Measurements from ENCODE around the gene PALM2AKAP2. TPM values are rescaled to one million over a fixed set of nuclear protein-coding genes. Genes with fewer than 3 reads are reported as not detected.

The PALM2AKAP2 gene
- total RNA-seq, 2 donors from 2014 or later, result not detected

- H3K4me3 Mint-ChIP-seq, result no peak overlapping the region
- H3K36me3 Mint-ChIP-seq, result no peaks in the 10 kb centered on the region
- H3K27ac Mint-ChIP-seq, result no peak overlapping the region
- no peaks in the 10 kb centered on the region for H3K4me1 Mint-ChIP-seq (ENCODE audit: low read depth in 2 of 2)
- ATAC-seq, result no peak
- peaks cover 5 to 10% of the 10 kb centered on the region in 2 donors for H3K27me3 Mint-ChIP-seq
- DNase-seq (ENCODE audit: low spot score), result no peak
- no peaks in the 10 kb centered on the region for H3K9me3 Mint-ChIP-seq
Measured at GRCh38 chr9:109799792-109800191, 19.8 kb downstream of the PALM2AKAP2 start.

DNA sequence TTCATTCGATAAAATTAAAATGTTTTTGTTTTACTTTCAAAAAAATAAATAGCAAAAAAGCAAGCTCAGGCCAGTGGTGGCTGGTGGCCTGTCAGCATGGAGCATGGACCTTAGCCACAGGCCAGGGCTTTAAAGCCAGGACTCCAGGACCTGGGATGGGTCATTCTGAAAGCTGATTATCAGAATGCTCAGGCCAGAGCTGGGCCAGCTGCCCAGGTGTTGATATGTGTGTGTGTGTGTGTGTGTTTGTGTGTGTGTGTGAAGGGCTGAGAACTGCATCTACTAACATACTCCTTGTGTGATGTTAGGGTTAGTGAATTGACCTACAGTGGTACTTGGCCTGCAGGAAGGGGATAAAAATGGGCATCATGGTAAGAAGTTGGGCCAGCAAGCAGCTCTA is 21.5 kb downstream of the PALM2AKAP2 start:
- no peak for ATAC-seq
- Mint-ChIP-seq H3K9me3 (no peaks in the 10 kb centered on the region), H3K4me1 (ENCODE audit: low read depth in 2 of 2) (no peaks in the 10 kb centered on the region), H3K27me3 (peaks cover 6 to 13% of the 10 kb centered on the region in 2 donors), H3K27ac (no peak overlapping the region), H3K4me3 (no peak overlapping the region), H3K36me3 (no peaks in the 10 kb centered on the region)
- no peak for DNase-seq (ENCODE audit: low spot score)

DNA sequence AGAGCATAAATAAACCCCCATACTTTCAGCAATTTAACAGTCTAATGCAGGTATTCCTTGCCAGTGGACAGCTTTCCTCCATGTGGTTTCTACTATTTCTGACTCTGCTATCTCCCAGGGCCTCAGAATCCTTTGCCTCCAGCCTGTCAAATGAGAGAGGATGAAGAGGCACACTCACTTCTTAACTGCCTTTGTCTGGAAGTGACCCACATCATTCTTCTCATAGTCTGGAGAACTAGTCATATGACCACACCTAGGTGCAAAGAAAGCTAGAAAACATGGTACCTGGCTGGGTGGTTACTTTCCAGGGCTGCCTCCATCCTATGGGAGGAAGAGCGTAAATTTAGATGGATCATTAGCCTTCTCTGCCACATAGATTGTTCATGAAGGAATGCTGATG is 22.5 kb downstream of the PALM2AKAP2 start:
- H3K4me3 Mint-ChIP-seq, result no peak overlapping the region
- no peaks in the 10 kb centered on the region for H3K36me3 Mint-ChIP-seq
- ATAC-seq, result no peak
- H3K9me3 Mint-ChIP-seq, result no peaks in the 10 kb centered on the region
- no peak overlapping the region for H3K27ac Mint-ChIP-seq
- H3K27me3 Mint-ChIP-seq, result peaks cover 12 to 21% of the 10 kb centered on the region in 2 donors
- no peaks in the 10 kb centered on the region for H3K4me1 Mint-ChIP-seq (ENCODE audit: low read depth in 2 of 2)
- DNase-seq (ENCODE audit: low spot score), result no peak

DNA sequence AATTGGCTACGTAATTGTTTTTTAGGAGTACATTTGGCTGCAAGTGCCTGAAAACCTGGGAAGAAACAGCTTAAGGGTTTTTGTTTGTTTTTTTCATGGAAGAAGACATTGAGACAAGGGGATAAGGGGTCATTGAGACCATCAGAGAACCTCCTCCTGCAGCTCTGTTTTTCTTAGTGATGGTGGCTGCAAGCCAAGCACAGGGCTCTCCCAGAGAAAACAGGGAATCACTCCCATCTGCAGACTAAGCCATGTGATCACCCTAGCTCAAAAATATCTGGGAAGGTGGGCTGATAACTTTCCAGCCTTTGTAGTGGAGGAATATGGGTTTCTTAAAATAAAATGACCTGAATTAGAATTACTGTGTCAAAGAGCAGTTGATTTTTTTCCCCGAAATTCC is 25.1 kb downstream of the PALM2AKAP2 start:
- Mint-ChIP-seq H3K27me3 (peaks cover 13 to 31% of the 10 kb centered on the region in 2 donors), H3K27ac (no peak overlapping the region), H3K9me3 (peaks cover 5% of the 10 kb centered on the region), H3K36me3 (no peaks in the 10 kb centered on the region), H3K4me3 (no peak overlapping the region), H3K4me1 (ENCODE audit: low read depth in 2 of 2) (no peaks in the 10 kb centered on the region)
- DNase-seq (ENCODE audit: low spot score), result no peak
- no peak for ATAC-seq

GRCh38 chr9:109806506-109807115 is 26.6 kb downstream of the PALM2AKAP2 start:
- Mint-ChIP-seq H3K4me3 (no peak overlapping the region), H3K4me1 (ENCODE audit: low read depth in 2 of 2) (peaks cover 0 to 4% of the 10 kb centered on the region in 2 donors), H3K36me3 (no peaks in the 10 kb centered on the region), H3K27ac (no peak overlapping the region), H3K9me3 (peaks cover 11% of the 10 kb centered on the region), H3K27me3 (peaks cover 18 to 33% of the 10 kb centered on the region in 2 donors)
- ATAC-seq, result no peak
- no peak for DNase-seq (ENCODE audit: low spot score)

DNA sequence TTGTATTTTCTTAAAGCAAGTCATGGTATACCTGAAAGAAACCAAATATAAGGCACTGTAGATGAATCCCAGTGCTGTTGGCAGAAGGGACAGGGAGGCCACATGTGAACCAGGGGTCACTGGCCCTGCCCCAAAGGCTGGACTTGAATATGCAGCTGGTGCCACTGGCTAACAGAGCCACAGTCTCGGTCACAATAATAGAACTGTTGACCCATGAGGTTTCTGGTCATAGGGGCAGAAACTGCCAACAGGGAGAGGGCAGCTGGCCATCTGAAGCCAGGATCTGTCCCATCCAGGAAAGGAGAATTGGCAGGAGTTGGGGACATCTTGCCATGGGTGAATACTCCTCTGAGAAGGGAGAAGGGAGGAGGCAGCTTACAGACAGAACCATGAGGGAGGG is 31.9 kb downstream of the PALM2AKAP2 start:
- Mint-ChIP-seq H3K27me3 (peaks cover 13 to 26% of the 10 kb centered on the region in 2 donors), H3K4me3 (no peak overlapping the region), H3K9me3 (peaks cover 11% of the 10 kb centered on the region), H3K36me3 (no peaks in the 10 kb centered on the region), H3K27ac (no peak overlapping the region), H3K4me1 (ENCODE audit: low read depth in 2 of 2) (peaks cover 5 to 6% of the 10 kb centered on the region in 2 donors)
- DNase-seq (ENCODE audit: low spot score), result no peak
- no peak for ATAC-seq

DNA sequence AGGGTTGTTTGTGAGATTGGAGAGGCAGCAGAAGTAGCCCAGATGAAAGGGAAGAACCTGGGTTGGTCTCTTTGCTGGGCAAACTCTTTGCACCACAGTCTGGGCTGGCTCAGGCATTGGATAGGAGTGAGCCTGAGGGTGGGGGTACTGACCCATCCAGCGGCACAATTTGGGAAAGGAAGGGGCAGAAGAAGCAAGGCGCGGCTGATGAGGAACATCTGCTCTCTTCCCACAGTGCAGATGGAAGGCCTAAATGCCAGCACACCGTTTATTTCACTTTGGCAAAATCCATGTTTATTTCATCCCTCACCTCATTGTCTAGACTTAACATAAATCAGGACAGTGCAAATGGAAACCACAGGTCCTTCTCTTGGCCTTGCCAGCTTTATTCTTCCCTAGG is 32.3 kb downstream of the PALM2AKAP2 start:
- no peak overlapping the region for H3K4me3 Mint-ChIP-seq
- ATAC-seq, result no peak
- peaks cover 11 to 22% of the 10 kb centered on the region in 2 donors for H3K27me3 Mint-ChIP-seq
- H3K9me3 Mint-ChIP-seq, result peaks cover 11% of the 10 kb centered on the region
- no peak overlapping the region for H3K27ac Mint-ChIP-seq
- no peak for DNase-seq (ENCODE audit: low spot score)
- H3K36me3 Mint-ChIP-seq, result no peaks in the 10 kb centered on the region
- peaks cover 5 to 6% of the 10 kb centered on the region in 2 donors for H3K4me1 Mint-ChIP-seq (ENCODE audit: low read depth in 2 of 2)

DNA sequence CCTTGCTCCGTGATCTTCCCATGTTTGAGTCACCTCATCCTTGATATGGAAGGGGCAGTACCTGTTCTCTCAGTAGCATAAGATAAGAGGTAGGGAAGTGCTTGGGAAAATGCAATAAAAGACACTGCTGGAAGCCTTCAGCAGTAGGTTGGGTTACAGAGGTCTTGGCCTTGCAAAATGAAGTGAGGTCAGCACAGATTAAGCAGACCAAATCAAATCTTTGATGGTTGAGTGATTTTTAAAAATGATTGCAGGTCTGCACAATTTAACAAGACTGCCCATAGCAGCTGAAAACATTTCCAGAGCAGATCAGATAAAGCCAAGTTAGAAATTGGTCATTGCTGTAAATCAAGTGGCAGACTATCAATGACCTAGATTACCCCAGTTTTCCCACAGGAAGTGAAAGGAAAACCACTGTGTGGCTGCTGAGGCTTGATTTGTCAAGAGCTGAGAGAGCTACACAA is 32.9 kb downstream of the PALM2AKAP2 start:
- peaks cover 11 to 24% of the 10 kb centered on the region in 2 donors for H3K27me3 Mint-ChIP-seq
- H3K4me1 Mint-ChIP-seq (ENCODE audit: low read depth in 2 of 2), result peaks cover 5 to 6% of the 10 kb centered on the region in 2 donors
- no peak overlapping the region for H3K4me3 Mint-ChIP-seq
- H3K9me3 Mint-ChIP-seq, result peaks cover 10% of the 10 kb centered on the region
- ATAC-seq (no peak), DNase-seq (ENCODE audit: low spot score) (no peak)
- no peak overlapping the region for H3K27ac Mint-ChIP-seq
- H3K36me3 Mint-ChIP-seq, result no peaks in the 10 kb centered on the region

DNA sequence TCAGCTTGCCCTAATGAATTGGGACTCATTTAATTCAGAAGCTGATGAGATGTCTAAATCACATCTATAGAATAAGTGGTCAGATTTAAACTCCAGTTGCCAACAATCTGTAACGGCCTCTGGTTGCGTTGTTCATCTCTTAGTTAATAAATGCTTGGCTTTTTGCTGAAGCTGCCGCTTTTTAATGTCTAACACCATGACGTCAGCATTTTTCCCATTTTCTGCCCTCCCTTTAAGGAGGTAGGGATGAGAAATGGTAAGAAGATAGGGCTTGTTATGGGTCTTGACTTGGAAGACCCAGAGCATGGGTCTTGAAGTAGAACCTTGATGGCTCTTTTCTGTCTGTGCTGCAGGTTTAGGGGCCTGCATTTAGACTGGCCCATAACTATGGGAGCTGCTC is 33.3 kb downstream of the PALM2AKAP2 start:
- peaks cover 6% of the 10 kb centered on the region for H3K9me3 Mint-ChIP-seq
- H3K4me3 Mint-ChIP-seq, result no peak overlapping the region
- H3K4me1 Mint-ChIP-seq (ENCODE audit: low read depth in 2 of 2), result peaks cover 5 to 6% of the 10 kb centered on the region in 2 donors
- ATAC-seq, result no peak
- H3K36me3 Mint-ChIP-seq, result no peaks in the 10 kb centered on the region
- H3K27ac Mint-ChIP-seq, result no peak overlapping the region
- DNase-seq (ENCODE audit: low spot score), result no peak
- H3K27me3 Mint-ChIP-seq, result peaks cover 11 to 23% of the 10 kb centered on the region in 2 donors

- Mint-ChIP-seq H3K27me3 (peaks cover 11 to 23% of the 10 kb centered on the region in 2 donors), H3K9me3 (peaks cover 6% of the 10 kb centered on the region), H3K4me3 (no peak overlapping the region), H3K36me3 (no peaks in the 10 kb centered on the region), H3K4me1 (ENCODE audit: low read depth in 2 of 2) (peaks cover 5 to 6% of the 10 kb centered on the region in 2 donors), H3K27ac (no peak overlapping the region)
- ATAC-seq, result no peak
- no peak for DNase-seq (ENCODE audit: low spot score)
Measured at GRCh38 chr9:109813829-109814228, 33.8 kb downstream of the PALM2AKAP2 start.

- ATAC-seq (no peak), DNase-seq (ENCODE audit: low spot score) (no peak)
- peaks cover 6 to 16% of the 10 kb centered on the region in 2 donors for H3K27me3 Mint-ChIP-seq
- no peak overlapping the region for H3K4me3 Mint-ChIP-seq
- H3K9me3 Mint-ChIP-seq, result peaks cover 2% of the 10 kb centered on the region
- H3K36me3 Mint-ChIP-seq, result no peaks in the 10 kb centered on the region
- H3K4me1 Mint-ChIP-seq (ENCODE audit: low read depth in 2 of 2), result peaks cover 5% of the 10 kb centered on the region in 2 donors
- H3K27ac Mint-ChIP-seq, result no peak overlapping the region
Measured at GRCh38 chr9:109815366-109815947, 35.5 kb downstream of the PALM2AKAP2 start.

DNA sequence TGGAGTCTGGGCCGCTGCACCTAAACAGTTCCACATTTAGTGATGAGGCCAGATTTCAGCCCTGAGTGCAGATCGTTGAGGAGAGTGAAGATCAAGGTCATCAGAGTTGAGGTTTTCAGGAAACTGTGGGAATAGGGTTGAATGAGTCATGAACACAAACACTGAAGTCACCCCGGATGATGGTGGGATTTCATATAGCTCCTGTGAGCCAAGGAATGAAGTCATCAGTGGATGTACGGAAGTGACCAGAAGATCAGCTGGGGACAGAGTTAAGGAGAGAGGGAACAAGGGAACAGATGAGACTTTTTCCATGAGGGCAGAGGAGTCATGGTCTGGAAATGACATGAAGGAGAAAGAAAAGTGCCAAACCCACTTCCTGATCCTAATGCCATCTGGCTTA is 36.5 kb downstream of the PALM2AKAP2 start:
- DNase-seq (ENCODE audit: low spot score) (no peak), ATAC-seq (no peak)
- Mint-ChIP-seq H3K4me3 (no peak overlapping the region), H3K36me3 (no peaks in the 10 kb centered on the region), H3K27me3 (peaks cover 0 to 7% of the 10 kb centered on the region in 2 donors), H3K4me1 (ENCODE audit: low read depth in 2 of 2) (peaks cover 3 to 5% of the 10 kb centered on the region in 2 donors), H3K27ac (no peak overlapping the region), H3K9me3 (no peaks in the 10 kb centered on the region)

GRCh38 chr9:109817146-109817845 is 37.3 kb downstream of the PALM2AKAP2 start:
- Mint-ChIP-seq H3K36me3 (no peaks in the 10 kb centered on the region), H3K27me3 (peaks cover 0 to 13% of the 10 kb centered on the region in 2 donors), H3K9me3 (no peaks in the 10 kb centered on the region), H3K4me3 (no peak overlapping the region), H3K4me1 (ENCODE audit: low read depth in 2 of 2) (peaks cover 3 to 5% of the 10 kb centered on the region in 2 donors), H3K27ac (no peak overlapping the region)
- no peak for ATAC-seq
- DNase-seq (ENCODE audit: low spot score), result no peak

DNA sequence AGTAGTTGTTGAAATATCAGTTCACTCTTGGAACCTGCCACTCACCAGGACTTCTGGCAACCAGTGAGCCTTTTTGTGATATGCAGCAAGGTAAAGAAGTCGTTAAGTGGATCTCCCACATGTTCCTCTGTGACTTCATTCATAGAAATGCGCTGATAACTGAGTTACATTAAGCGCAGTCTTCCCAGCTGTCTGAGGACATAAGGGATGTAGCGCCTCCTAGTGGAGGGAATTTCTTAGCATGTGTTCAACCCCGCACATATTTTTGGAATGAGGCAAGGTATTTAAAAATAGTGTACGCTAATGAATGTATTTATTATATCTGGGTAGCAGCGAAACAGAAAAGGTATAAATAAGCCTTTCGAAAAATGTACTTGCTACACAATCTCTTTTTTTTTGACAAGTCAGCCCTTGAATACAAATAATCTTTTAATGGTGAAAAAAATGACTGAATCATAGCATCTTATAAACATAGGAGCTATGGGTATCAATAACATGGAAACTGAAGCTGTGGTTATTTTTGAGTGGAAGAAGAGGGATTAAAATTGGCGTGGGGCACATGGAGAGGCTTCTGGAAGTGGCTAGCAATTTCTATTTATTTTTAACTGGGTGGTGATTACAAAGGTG is 38.0 kb downstream of the PALM2AKAP2 start:
- Mint-ChIP-seq H3K27me3 (peaks cover 0 to 19% of the 10 kb centered on the region in 2 donors), H3K9me3 (no peaks in the 10 kb centered on the region), H3K4me1 (ENCODE audit: low read depth in 2 of 2) (peaks cover 0 to under 1% of the 10 kb centered on the region in 2 donors), H3K36me3 (no peaks in the 10 kb centered on the region), H3K27ac (no peak overlapping the region), H3K4me3 (no peak overlapping the region)
- ATAC-seq (no peak), DNase-seq (ENCODE audit: low spot score) (no peak)

Measured in natural killer cell treated with Interleukin-12 subunit alpha and Interleukin-12 subunit beta and Interleukin-15 and Interleukin-18, amount 100 ng/mL, for 72 hours (primary cell).